Renal cortex interstitium (tissue), 15 donors: ENCODE data around the gene PCDH18. TPM values are rescaled to one million over a fixed set of nuclear protein-coding genes. Genes with fewer than 3 reads are reported as not detected.
"Not testable (repeated sequence)": the region's sequence is repeated elsewhere in the genome, so short reads cannot be mapped to it uniquely, and the experiment has no call there.

ENCODE experiments used
- DNase-seq, 11 donors: peaks; one replicate each; pipeline ENCODE4 v3.0.0-alpha.2; 2013; ENCODE audit warnings: low read depth in 9 of 11, low spot score in 4 of 11; ENCODE audit errors: extremely low read depth in 1 of 11
- long read RNA-seq, 16 experiments: transcript quantifications; one replicate each; lab custom pipeline, GENCODE V29; 2026
- polyA plus RNA-seq, 3 donors: library from polyadenylated mRNA; unstranded; fragments of 120-200 nt; gene quantifications; one replicate each; pipeline ENCODE4 v1.2.1, GENCODE V29; 2013; ENCODE audit not compliant: insufficient read length in 3 of 3

Gene PCDH18, protein sequence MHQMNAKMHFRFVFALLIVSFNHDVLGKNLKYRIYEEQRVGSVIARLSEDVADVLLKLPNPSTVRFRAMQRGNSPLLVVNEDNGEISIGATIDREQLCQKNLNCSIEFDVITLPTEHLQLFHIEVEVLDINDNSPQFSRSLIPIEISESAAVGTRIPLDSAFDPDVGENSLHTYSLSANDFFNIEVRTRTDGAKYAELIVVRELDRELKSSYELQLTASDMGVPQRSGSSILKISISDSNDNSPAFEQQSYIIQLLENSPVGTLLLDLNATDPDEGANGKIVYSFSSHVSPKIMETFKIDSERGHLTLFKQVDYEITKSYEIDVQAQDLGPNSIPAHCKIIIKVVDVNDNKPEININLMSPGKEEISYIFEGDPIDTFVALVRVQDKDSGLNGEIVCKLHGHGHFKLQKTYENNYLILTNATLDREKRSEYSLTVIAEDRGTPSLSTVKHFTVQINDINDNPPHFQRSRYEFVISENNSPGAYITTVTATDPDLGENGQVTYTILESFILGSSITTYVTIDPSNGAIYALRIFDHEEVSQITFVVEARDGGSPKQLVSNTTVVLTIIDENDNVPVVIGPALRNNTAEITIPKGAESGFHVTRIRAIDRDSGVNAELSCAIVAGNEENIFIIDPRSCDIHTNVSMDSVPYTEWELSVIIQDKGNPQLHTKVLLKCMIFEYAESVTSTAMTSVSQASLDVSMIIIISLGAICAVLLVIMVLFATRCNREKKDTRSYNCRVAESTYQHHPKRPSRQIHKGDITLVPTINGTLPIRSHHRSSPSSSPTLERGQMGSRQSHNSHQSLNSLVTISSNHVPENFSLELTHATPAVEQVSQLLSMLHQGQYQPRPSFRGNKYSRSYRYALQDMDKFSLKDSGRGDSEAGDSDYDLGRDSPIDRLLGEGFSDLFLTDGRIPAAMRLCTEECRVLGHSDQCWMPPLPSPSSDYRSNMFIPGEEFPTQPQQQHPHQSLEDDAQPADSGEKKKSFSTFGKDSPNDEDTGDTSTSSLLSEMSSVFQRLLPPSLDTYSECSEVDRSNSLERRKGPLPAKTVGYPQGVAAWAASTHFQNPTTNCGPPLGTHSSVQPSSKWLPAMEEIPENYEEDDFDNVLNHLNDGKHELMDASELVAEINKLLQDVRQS
- 100 to 1,000 TPM; 156 to 190 (median 156) TPM for polyA plus RNA-seq
- long read RNA-seq, donor 1, full-length matches to known transcripts: 32 of 40 reads
- long read RNA-seq, donor 1, partial matches to known transcripts: 8 of 40 reads
- long read RNA-seq, donor 1, other reads (novel, unspliced or antisense): 0 of 40 reads
- long read RNA-seq, donor 2, full-length matches to known transcripts: 32 of 38 reads
- long read RNA-seq, donor 2, partial matches to known transcripts: 6 of 38 reads
- long read RNA-seq, donor 2, other reads (novel, unspliced or antisense): 0 of 38 reads
- long read RNA-seq, donor 3, full-length matches to known transcripts: 48 of 131 reads
- long read RNA-seq, donor 3, partial matches to known transcripts: 83 of 131 reads
- long read RNA-seq, donor 3, other reads (novel, unspliced or antisense): 0 of 131 reads
- long read RNA-seq, donor 4, full-length matches to known transcripts: 15 of 25 reads
- long read RNA-seq, donor 4, partial matches to known transcripts: 10 of 25 reads
- long read RNA-seq, donor 4, other reads (novel, unspliced or antisense): 0 of 25 reads
- long read RNA-seq, donor 5: 0 reads
- long read RNA-seq, donor 6, full-length matches to known transcripts: 27 of 27 reads
- long read RNA-seq, donor 6, partial matches to known transcripts: 0 of 27 reads
- long read RNA-seq, donor 6, other reads (novel, unspliced or antisense): 0 of 27 reads
- long read RNA-seq, donor 7, full-length matches to known transcripts: 36 of 36 reads
- long read RNA-seq, donor 7, partial matches to known transcripts: 0 of 36 reads
- long read RNA-seq, donor 7, other reads (novel, unspliced or antisense): 0 of 36 reads
- long read RNA-seq, donor 8: 0 reads
- long read RNA-seq, donor 9, full-length matches to known transcripts: 17 of 32 reads
- long read RNA-seq, donor 9, partial matches to known transcripts: 15 of 32 reads
- long read RNA-seq, donor 9, other reads (novel, unspliced or antisense): 0 of 32 reads
- long read RNA-seq, donor 10, full-length matches to known transcripts: 35 of 41 reads
- long read RNA-seq, donor 10, partial matches to known transcripts: 6 of 41 reads
- long read RNA-seq, donor 10, other reads (novel, unspliced or antisense): 0 of 41 reads
- long read RNA-seq, donor 11, full-length matches to known transcripts: 21 of 21 reads
- long read RNA-seq, donor 11, partial matches to known transcripts: 0 of 21 reads
- long read RNA-seq, donor 11, other reads (novel, unspliced or antisense): 0 of 21 reads
- long read RNA-seq, donor 12, full-length matches to known transcripts: 10 of 10 reads
- long read RNA-seq, donor 12, partial matches to known transcripts: 0 of 10 reads
- long read RNA-seq, donor 12, other reads (novel, unspliced or antisense): 0 of 10 reads
- long read RNA-seq, donor 13: 0 reads
- long read RNA-seq, donor 14, full-length matches to known transcripts: 33 of 33 reads
- long read RNA-seq, donor 14, partial matches to known transcripts: 0 of 33 reads
- long read RNA-seq, donor 14, other reads (novel, unspliced or antisense): 0 of 33 reads
- long read RNA-seq, donor 15, full-length matches to known transcripts: 15 of 15 reads
- long read RNA-seq, donor 15, partial matches to known transcripts: 0 of 15 reads
- long read RNA-seq, donor 15, other reads (novel, unspliced or antisense): 0 of 15 reads
- long read RNA-seq, donor 16, full-length matches to known transcripts: 79 of 89 reads
- long read RNA-seq, donor 16, partial matches to known transcripts: 10 of 89 reads
- long read RNA-seq, donor 16, other reads (novel, unspliced or antisense): 0 of 89 reads

DNA sequence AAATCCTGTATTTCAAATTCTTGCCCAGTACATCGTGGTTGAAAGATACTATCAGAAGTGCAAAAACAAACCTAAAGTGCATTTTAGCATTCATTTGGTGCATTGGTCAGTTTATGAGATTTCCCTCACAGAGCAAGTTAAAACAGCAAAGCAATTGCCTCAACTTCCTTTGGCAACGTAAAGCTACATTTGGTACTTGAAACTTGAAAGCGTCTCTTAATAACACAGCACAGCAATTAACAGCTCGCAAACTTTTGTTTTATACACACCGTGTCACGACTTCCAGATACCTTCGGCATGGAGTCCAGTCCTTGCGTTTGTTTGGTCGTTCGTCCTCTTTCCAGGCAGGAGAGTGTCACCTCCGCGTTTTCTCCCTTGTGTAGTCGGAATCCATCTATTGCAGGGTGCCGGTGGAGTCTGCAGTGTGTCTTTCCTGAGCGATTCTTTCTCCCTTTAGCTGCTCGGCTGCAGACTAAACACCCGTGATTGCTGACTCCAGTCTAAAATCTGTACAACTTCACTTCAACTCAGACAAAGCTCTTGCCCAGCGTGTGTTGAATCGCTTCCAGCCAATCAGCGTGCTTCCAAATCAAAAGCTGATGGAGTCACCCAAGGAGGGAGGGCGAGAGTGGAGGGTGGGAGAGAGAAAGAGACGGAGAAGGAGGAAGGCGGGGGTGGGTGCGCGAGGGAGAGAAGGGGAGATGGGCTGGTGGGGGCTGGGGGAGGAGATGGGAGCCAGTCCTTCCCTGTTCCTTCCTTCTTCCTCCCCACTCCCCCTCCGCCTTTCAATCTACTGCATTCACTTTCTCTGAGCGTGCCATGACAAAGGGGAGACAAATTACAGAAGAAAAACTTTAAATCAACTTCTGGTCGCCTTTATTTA is at the start of gene PCDH18:
PCDH18 (minus strand) TSS at position 509 of the 883 bp plus-strand sequence; CDS start at position 103, 406 bp downstream.
- peak; percentile 86 to 98 (median 95) for DNase-seq

DNA sequence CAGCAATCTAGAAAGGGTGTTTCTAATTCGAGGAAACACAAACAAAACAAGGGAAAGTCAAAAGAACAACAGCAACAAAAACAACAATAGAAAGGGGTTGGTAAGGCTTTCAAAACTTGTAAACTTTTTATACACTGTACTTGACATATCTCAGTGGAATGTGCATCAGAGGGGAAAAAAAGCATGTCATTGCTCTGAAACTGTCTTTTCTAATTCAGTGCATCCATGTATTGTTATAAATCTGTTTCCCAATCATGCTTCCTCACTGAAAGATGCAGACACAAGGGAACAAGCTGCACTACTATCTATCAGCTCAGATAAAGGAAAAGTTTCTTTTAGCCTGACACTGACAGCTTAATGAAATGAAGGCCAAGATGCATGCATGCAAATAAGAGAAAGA is 44.2 kb upstream of the PCDH18 start:
- no peak for DNase-seq

DNA sequence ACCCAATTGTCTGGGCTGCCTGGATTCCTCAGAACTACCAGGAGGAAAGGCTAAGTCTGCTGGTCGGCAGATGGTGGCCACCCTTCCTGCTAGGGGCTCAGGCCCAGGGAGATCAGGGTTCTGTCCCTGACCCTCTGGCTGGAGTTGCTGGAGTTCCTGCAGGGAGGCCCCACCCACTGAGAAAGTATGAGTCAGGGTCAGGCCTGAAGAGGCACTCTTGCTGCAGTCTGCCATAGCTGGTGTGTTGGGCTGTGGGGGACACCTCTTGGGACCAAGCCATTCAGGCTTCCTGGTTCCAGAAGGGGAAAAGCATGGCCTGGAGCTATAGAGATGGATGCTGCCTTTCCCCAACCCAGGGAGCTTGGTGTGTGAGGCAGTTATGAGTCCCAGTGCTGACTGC is 40.4 kb upstream of the PCDH18 start:
- no peak for DNase-seq

DNA sequence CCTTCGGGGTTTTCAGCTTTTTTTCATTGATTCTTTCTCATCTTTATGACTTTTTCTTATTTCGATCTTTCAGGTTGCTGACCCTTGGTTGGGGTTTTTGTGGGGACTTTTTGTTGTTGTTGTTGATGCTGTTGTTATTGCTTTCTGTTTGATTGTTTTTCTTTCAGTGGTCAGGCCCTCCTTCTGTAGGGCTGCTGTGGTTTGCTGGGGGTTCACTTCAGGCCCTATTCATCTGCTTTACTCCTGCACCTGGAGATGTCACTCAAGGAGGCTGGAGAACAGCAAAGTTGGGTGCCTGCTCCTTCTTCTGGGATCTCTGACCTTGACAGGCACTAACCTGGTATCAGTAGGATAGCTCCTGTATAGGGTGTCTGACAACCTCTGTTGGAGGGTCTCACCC is 39.9 kb upstream of the PCDH18 start:
- DNase-seq: no peak

DNA sequence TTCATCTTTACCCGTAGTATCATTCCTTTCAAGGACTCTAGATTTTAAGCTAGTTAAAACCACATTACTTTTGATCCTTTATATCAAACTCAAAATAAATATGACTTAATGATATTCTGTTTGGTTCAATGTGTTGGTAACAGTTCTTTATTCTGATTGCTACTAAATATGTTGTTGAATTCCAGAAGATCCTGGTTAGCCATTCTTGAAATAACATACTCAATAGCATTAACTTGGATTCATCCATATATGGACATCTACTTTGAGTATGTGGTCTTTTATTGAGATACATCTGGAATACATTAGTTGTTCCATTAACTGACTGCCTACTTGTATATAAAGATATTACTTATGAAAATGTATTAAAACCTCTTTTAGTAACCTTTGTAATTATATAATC is 27.5 kb upstream of the PCDH18 start:
- no peak for DNase-seq

DNA sequence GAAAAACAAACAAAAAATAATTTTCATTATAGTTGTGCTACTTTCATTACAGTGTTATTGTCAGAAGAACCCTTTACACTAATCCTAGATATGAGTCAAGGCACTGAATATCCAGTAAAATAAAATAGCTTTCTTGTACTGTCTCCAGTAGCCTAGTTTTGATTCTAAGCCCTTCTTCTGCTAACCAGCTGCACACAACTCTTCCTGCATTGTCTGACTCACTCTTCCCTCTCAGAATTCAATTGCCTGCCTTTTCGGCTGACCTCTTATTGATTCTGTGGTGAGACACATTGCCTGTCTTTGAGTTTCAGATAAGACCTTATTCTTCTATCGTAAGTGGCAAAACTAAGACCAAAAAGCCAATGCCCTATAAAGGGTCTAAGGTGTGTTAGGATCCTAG is 26.7 kb upstream of the PCDH18 start:
- DNase-seq: no peak

DNA sequence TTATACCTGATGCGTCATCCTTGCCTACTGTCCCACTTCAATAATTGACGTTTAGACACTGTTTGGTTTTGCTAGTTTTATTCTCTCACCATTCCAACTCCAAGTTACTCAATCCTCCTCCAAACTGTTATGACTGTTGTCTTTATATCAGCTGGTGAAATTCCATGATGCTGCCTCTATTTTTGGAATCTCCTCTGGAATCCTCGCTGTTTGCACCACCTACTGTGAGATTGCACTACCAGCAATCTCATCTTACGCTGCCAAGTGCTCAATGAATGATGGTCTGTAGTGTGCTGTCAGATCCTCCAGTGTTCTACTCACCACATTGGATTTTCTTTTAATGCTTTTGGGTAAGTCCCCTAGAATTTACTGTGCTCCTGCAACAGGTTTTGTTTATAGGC is 13.2 kb upstream of the PCDH18 start:
- DNase-seq: no peak

DNA sequence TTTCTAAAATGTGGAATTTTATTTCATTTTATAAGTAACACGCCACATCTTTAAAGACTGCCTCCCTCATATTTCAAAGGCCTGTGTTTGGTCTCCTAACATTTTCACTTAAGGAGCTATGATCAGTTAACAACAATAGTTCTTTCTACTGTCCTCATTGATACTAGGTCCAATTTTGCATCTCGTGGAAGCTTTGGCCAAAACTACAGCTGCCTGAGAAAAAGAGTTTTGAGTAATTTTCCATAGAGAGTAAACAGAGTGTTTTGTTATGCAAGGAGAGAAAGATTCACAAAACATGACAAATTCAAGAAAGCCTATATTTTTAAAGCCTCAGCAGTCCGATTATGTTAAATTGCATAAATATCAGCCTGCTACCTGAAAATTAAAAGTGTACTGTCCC is 11.4 kb upstream of the PCDH18 start:
- DNase-seq: no peak

DNA sequence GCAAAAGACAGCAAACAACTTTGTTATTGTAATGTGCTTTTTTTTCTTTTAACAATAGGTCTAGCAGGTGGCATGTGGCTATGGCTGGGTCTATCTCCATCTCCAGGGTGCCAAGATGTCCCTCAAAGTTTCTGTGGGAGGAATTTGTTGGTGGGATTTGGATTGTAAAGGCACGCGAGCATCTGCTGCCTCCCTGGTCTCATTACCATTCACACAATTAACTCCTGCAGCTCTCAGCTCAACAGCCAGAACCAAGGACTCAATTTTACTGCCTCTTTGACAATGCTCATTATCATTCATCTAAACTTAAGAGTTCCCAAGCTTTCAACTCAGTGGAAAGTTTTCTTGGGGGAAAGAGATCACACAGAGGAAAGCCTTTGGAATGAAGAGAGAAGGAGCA is 10.9 kb upstream of the PCDH18 start:
- DNase-seq: no peak

DNA sequence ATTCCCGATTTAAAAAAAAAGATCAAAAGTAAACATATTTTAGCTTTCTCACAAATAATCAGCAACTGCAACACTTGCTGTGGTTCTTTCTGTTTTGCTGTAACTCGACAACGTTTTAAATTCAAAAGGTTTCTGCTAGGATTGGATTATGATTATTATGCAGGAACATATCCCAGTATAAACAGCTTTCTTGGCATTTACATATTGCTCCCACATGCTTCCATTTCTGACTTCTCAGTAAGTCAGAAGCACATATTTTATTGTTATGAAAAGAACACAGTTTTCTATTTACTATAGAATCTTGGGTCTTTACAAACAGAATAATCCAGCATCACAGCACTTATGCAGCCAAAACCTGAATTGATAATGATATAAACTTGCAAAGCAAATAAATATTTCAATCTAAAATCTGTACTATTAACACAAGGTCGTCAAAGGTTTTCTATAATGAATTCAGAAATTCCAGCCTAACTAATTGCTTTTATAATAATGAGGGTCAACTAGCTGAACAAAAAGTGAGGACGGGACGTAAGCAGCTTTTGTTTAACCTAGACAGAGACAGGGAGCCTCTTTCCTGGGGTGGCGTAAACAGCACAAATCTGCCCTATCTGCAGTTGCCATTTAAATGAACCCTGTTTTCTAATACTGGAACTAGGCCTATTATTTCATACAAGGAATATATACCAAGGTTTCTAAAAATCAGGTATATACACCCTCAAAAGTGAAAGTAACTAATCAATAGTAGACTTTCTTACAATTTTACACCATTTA is 9.8 kb upstream of the PCDH18 start:
- DNase-seq: no peak

DNA sequence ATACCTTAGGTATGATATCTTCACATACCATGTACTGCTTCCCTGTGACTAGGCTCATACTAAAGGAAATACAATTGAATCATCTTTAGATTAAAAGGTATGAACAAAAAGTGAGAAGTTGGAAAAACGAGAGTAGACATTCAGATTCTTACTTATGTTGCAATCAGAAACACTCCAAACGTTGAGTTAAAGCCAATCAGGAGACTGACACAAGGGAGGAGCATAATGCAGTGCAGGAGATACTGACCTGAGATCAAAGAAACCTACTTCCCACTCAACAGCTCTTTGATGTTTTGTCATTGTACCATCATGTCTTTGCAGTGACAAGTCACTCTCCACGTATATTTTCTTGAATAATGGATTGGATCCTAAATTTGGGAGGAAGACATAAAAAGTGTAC is 8.9 kb upstream of the PCDH18 start:
- no peak for DNase-seq

DNA sequence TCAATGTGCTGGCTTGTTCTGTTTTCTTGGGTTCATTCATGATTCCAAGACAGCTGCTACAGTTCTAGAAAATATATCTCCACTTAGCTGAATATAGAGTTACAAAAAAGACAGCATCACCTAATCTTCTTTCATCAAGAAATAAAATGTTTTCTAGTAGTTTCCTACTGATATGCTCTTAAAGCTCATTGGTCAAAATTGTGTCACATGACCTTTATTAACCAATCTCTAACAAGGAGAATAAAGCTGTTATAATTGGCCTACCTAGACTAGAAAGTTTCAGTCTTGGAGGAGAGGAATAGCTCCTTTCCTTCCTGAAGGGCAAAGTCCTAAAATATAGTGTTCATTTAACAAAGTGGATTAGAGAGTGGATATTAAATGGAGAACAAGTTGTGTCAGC is 8.1 kb upstream of the PCDH18 start:
- no peak for DNase-seq

DNA sequence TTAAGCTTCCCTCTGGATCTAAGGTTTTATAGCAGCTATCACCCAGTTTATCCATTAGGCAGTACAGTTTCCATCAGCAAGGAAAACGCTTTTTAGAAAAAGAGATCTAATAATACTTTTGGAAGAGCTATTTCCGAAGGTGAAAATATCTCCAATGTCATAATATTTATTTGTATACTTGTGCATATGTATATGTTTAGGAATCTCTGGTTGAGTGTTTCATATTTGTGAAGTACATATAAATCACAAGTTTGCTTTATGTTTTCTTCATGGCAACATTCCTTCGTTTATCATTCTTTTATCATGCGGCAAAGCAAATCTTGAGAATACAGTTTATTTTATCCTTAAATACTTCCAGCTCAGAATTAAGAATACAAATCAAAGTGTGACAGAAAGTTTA is 6.2 kb upstream of the PCDH18 start:
- no peak for DNase-seq

DNA sequence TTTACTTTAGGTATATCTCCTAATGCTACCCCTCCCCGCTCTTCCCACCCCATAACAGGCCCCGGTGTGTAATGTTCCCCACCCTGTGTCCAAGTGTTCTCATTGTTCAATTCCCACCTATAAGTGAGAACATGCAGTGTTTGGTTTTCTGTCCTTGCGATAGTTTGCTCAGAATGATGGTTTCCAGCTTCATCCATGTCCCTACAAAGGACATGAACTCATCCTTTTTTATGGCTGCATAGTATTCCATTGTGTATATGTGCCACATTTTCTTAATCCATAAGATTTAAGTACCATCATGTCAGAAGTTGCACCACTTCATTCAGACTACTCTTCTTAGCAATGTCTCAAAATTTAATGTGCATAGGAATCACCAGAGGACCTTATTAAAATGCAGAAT is 5.5 kb upstream of the PCDH18 start:
- not testable (repeated sequence) for DNase-seq
